Neural cell (in vitro differentiated cells): ENCODE results near the gene TMEM39A.

Source experiments
- EP300 ChIP-seq: fragments of 450-650 bp; conservative IDR thresholded peaks from 2 replicates; pipeline ENCODE4 v1.6.1; 2014; ENCODE audit warnings: antibody characterized with exemption, mild to moderate bottlenecking, moderate library complexity; ENCODE audit not compliant: poor library complexity, severe bottlenecking
- TF ChIP-seq, protein P1 (sequence below): fragments of 450-650 bp; IDR thresholded peaks from 2 replicates; pipeline ENCODE4 v1.5.1; 2014; ENCODE audit warnings: antibody characterized with exemption, mild to moderate bottlenecking, moderate library complexity; ENCODE audit not compliant: poor library complexity, severe bottlenecking

GRCh38 chr3:119453822-119454221 is 9.6 kb downstream of the TMEM39A start:
- TF ChIP-seq, protein P1, sequence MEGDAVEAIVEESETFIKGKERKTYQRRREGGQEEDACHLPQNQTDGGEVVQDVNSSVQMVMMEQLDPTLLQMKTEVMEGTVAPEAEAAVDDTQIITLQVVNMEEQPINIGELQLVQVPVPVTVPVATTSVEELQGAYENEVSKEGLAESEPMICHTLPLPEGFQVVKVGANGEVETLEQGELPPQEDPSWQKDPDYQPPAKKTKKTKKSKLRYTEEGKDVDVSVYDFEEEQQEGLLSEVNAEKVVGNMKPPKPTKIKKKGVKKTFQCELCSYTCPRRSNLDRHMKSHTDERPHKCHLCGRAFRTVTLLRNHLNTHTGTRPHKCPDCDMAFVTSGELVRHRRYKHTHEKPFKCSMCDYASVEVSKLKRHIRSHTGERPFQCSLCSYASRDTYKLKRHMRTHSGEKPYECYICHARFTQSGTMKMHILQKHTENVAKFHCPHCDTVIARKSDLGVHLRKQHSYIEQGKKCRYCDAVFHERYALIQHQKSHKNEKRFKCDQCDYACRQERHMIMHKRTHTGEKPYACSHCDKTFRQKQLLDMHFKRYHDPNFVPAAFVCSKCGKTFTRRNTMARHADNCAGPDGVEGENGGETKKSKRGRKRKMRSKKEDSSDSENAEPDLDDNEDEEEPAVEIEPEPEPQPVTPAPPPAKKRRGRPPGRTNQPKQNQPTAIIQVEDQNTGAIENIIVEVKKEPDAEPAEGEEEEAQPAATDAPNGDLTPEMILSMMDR, result no peak
- TF ChIP-seq EP300, result no peak
